Inflammatory macrophage treated with lipopolysaccharide for 1 hour (primary cell): ENCODE results near the gene PIP4K2C.
"Not testable (repeated sequence)": the region's sequence is repeated elsewhere in the genome, so short reads cannot be mapped to it uniquely, and the experiment has no call there.

Experiments used
- DNase-seq, 2 donors: peaks; one replicate each; pipeline ENCODE4 v3.0.0-alpha.2; 2020 to 2022

Gene PIP4K2C

GRCh38 chr12:57623811-57624390, 32.9 kb downstream of the PIP4K2C start:
- DNase-seq, result no peak

GRCh38 chr12:57624441-57625220, 33.6 kb downstream of the PIP4K2C start:
- no peak for DNase-seq

- DNase-seq, result no peak
Observed at GRCh38 chr12:57625261-57626032, 34.5 kb downstream of the PIP4K2C start.

GRCh38 chr12:57626111-57626920, 35.3 kb downstream of the PIP4K2C start:
- no peak for DNase-seq

- no peak for DNase-seq
Observed at GRCh38 chr12:57626921-57627445, 36.0 kb downstream of the PIP4K2C start.

- peak; percentile 12 to 26 for DNase-seq
Observed at GRCh38 chr12:57627501-57628279, 36.7 kb downstream of the PIP4K2C start.

- no peak for DNase-seq
Observed at GRCh38 chr12:57628280-57629191, 37.5 kb downstream of the PIP4K2C start.

- DNase-seq, result no peak
Observed at GRCh38 chr12:57629897-57630471, 39.0 kb downstream of the PIP4K2C start.

- DNase-seq, result no peak
Observed at GRCh38 chr12:57630891-57631433, 40.0 kb downstream of the PIP4K2C start.

- no peak for DNase-seq
Observed at GRCh38 chr12:57631566-57632072, 40.6 kb downstream of the PIP4K2C start.

- no peak for DNase-seq
Observed at GRCh38 chr12:57632073-57632957, 41.3 kb downstream of the PIP4K2C start.

- DNase-seq, result peak; percentile 40 to 59
Observed at GRCh38 chr12:57632958-57633840, 42.2 kb downstream of the PIP4K2C start, which contains the start of gene B4GALNT1. Gene B4GALNT1, minus strand, starts transcription at chr12:57633201. Its CDS starts 1,069 bp downstream, at chr12:57632132.

- not testable (repeated sequence) for DNase-seq
Observed at GRCh38 chr12:57636731-57637130, 45.7 kb downstream of the PIP4K2C start.

- DNase-seq, result no peak
Observed at GRCh38 chr12:57637364-57637763, 46.4 kb downstream of the PIP4K2C start.

- no peak for DNase-seq
Observed at GRCh38 chr12:57638096-57638495, 47.1 kb downstream of the PIP4K2C start.

GRCh38 chr12:57640175-57641042, 49.4 kb downstream of the PIP4K2C start:
- no peak for DNase-seq
